Fibroblast of skin of left quadriceps (primary cell): ENCODE data around the gene RANBP6.

Source experiments
- DNase-seq, 2 experiments: peaks; one replicate each; pipeline ENCODE4 v3.0.0-alpha.2; 2013; ENCODE audit warnings: low read depth in 2 of 2

RANBP6 gene

DNA sequence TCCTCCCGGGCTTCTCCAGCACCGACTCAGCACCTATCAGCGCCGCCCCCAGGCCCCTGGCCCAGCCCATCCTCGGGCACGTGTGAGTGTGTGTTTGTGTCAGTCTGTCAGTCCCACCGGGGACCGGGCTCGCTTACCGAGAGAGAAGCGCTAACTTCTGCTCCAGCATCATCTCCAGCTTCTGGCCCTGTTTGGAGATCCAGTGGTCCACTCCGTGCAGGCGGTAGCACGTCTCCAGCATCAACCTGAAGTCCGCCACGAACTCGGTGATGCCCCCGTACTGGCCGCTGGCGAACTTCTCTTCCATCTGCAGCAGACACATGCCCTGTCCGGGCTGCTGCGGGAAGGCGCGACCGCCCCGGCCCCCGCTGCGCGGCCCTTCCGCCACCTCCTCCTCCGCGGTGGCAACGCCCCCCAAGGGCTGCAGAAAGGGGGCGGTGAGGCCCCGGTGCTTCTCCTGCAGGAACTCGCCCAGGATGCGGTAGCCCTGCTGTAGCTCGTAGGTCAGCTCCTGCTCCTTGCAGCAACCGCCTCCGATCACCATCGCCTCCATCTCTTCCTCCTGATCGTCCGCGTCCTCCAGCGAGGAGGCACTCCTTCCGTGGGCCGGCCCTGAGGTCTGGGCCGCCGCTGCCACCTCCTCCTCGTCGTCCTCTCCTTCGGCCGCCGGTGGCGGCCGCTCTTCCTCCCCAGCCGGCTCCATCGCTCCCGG is 8.2 kb downstream of the RANBP6 start:
- peak; percentile 27 to 37 for DNase-seq

DNA sequence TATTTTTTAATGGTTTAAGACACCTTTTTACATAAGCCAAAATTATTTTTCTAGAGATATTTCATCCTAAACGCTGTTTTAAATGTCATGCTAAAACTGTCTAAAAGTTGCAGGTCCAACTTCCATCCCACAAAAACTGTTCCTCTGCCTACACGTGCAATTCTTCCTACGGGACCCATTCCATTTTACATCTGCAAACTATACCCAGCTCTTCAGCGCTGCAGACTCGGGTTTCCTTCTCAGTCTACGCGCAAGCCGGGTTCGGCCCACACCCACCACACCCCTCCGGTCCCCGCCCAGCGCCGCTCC is 8.7 kb downstream of the RANBP6 start:
- no peak for DNase-seq

DNA sequence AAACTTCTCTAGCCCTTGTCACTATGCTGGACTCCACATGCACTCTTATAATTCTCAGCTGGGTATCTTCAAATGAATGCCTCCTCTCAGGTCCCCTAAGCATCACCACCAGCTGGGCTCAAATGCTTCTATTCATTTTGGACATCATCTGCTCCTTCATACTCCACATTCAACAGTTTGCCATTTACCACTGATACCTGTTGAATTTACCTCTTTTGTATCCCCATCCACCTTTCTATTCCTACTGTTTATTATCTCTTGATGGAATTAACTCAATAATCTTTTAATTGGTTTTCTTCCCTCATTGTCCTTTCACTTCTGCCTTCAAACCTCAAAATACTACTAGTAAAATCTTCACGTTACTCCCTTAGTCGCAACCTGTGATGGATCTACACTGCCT is 14.5 kb downstream of the RANBP6 start:
- DNase-seq: no peak

DNA sequence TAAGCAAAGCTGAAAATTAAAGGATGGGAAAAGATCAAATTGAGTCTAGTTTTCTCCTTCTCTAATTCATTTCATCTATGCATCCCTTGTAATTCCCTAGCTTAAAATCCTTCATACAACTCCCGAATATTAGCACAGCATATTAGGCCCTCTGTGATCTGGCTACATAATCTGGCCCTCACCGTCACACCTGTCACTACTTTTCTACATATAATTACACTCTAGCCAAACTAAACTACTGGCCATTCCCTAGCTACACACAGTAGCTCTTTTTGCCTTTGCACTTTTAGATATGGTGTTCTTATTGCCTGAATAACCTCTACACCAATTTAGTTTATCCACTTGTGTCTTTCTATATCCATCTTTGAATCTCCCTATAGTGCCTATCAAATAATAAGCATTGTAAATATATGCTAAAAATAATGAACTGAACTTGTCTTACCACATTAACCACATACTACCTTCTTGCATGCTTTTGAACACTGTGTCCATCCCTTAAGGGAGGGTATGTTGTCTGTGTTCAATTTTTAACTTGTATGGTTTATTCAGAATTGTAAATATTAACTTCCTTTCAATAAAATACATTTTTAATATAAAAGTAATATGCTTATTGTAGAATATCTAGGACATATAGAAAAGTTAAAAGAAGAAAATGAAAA is 15.9 kb downstream of the RANBP6 start:
- no peak for DNase-seq

DNA sequence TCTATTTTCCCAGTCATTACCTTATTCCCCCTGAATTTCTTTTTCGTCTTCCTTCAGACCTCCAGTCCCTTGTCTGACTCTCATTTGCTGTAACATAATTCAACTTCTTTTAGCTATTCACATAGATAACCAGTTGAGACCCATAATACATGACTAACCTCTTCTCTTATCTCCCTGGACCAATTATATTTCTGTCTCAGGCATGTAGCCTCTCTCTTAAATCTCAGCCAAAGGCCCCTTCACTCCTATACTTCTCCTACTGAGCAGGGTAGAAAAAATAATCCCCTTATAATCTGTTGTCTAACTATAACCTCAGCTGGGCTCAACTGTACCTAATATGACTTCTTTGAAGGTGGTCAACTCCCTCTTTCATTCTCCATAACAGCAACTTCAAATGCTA is 20.9 kb downstream of the RANBP6 start:
- DNase-seq: no peak

DNA sequence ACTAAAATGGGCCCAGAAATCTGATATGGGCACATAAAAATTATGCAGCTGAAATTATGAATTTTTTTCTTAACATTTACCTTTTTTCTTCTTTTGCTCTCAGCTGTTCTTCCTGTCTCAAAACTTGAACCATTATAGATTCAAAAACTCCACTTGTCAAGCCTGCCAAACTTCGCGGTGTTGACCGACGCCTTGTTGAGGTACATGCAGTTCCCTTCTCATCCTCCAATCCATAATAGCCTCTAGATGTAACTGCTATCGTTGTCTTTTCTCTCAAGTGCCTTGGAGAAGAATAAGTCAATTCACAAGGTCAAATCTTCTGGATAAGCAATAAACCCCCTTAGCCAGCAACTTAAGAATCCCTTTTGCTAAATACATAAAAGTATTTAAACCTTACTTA is 27.2 kb downstream of the RANBP6 start:
- DNase-seq: no peak

DNA sequence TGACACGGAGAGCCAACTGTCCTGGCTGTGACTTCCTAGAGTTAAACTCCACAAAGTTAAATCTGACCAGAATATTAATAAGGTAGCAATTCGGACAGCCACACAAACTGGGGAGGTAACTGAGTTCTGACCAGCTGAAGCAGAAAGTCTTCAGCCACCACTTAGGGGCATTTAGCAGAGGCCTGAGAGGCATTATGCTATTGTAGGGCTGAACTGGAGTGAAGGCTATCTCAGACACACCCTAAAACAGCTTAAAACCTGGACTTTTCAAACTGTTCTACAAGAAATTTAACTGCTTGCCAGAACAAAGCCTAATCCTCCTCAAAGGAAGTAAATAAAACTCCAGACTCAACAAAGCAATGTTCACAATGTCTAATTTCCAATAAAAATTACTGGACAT is 32.4 kb downstream of the RANBP6 start:
- no peak for DNase-seq

DNA sequence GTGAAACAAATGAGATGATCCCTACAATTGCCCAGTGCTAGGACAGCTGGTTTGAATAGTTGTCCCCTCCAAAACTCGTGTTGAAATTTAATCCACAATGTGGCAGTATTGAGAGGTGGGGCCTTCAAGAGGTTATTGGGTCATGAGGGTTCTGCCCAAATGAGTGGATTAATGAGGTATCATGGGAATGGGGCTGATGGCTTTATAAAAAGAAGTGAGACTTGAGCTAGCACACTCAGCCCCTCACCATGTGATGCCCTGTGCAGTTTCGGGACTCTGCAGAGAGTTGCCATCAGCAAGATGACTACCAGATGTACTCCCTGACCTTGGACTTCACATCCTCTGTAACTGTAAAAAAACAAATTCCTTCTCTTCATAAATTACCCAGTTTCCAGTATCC is 33.1 kb downstream of the RANBP6 start:
- DNase-seq: no peak

DNA sequence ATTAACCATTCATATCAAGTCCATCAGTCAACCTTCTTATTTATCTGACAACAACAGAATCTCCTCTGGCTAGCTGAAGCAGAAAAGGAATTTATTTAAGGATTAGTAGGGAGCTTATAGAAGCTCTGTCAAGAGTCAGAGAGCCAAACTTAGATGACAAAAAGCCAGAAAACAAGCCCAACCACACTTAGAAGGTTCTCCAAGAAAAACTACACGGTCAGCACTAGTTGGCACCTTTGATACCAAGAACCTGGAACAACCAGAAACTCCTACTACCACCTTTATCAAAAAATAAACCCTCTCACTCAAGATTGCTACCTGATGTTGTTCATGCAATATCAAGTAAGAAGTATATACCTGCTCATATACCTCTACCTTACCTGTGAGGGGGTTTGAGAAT is 36.9 kb downstream of the RANBP6 start:
- DNase-seq: no peak

DNA sequence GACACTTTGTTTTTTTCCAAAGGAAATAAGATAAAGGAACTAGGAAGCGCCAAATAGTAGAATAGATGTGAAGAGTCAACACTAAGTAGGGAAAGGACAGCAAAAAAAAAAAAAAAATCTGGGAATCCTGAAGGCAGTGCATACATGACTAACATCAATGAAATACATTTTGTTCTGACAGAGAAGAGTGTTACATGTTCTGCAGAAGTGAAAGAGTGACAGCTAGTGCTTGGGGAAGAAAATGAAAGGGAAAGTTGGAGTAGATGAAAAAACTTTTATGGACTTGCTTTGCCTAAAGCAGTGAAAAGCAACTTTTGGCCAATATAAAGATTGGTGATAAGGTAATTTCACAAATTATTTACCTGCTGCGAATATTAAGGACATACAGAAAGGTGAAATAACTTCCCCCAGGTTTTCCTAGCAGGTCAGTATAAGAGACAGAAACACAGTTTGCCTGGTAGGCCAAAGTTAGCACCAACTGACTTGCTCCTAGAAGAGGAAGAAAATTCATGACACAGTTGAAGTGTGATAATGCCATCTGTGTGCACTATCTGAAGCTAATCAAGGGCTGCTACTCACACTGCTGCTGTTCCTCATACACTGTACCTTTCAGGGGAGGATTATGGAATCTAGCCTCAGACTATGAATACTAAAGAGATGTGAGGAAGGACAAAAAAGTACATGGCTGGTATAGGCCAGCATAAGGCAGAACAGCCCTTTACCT is 38.6 kb downstream of the RANBP6 start:
- no peak for DNase-seq

DNA sequence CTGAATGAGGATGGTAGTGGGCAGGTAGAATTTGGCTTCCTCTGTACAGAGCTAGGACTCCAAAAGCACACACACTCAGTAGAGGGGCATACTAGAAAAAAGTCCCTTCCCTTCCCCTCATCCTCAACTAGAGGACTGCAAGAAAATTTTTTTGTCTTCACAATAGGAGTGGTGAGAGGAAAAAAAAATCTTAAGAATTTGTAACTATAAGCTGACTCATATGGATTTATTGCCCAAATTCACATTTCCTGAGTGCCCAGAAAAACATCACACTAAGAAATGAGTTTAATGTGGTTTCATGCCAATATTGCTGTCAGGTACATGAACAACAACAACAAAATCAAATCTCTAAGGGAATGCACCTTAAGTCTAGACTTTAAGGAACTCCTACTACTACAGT is 43.7 kb downstream of the RANBP6 start:
- peak in 1 of 2 experiments; percentile 6 for DNase-seq
